GM12878 (cell line): ENCODE results near the gene COPRS. TPM values are rescaled to one million over a fixed set of nuclear protein-coding genes. Genes with fewer than 3 reads are reported as not detected.
"Not testable (repeated sequence)": the region's sequence is repeated elsewhere in the genome, so short reads cannot be mapped to it uniquely, and the experiment has no call there.

Experiments used
- ATAC-seq: fragments of 200-7000 bp; cut with Tn5 transposase; 3 replicates; pipeline ENCODE4 v1.9.1; 2020; ENCODE audit warnings: mild to moderate bottlenecking, moderate library complexity
- BruUV-seq: library from RNA; stranded (reverse); fragments of 400-500 nt; replicated peaks from 2 replicates; lab custom pipeline; 2021; lab: Mats Ljungman, UMichigan
- CTCF ChIA-PET: fragments of 300-600 bp; sonication (Branson Sonifier 250); formaldehyde crosslinking; extraction: SDS; loops from one replicate; lab custom pipeline; 2021; ENCODE audit warnings: inconsistent platforms; lab: Yijun Ruan, JAX
- POLR2A ChIA-PET: fragments of 350-600 bp; formaldehyde crosslinking; extraction: SDS; loops from one replicate; lab custom pipeline; 2021; ENCODE audit warnings: inconsistent platforms; lab: Charles Lee
- RAD21 ChIA-PET: fragments of 300-600 bp; sonication (Branson Sonifier 250); formaldehyde crosslinking; loops from one replicate; lab custom pipeline; 2023; ENCODE audit warnings: antibody characterized with exemption; ENCODE audit not compliant: unreplicated experiment; lab: Charles Lee
- SMC1A ChIA-PET: fragments of 300-600 bp; sonication (Branson Sonifier 250); formaldehyde crosslinking; loops from one replicate; lab custom pipeline; 2023; ENCODE audit not compliant: unreplicated experiment, uncharacterized antibody; lab: Charles Lee
- DNase-seq: peaks from one replicate; pipeline ENCODE4 v3.0.0-alpha.2; 2011; ENCODE audit warnings: low read depth, low spot score
- FAIRE-seq: peaks from 3 replicates; lab custom pipeline; 2011; peaks lifted over from hg19 to GRCh38; lab: Jason Lieb, UNC
- H2AFZ ChIP-seq: 2 replicates; pipeline ENCODE4 v1.6.0; 2011; ENCODE audit warnings: low read depth, low read length, control low read depth; ENCODE audit not compliant: control insufficient read depth
- H3K27ac ChIP-seq: 2 replicates; pipeline ENCODE4 v1.5.1; 2011; ENCODE audit warnings: control low read depth; ENCODE audit not compliant: control insufficient read depth, insufficient read depth
- H3K27me3 ChIP-seq, 2 experiments: replicated peaks in 1 of 2; 2 replicates each; pipeline versions ENCODE4 v1.6.0 to v1.6.1; 2011; ENCODE audit warnings: low read length in 1 of 2; ENCODE audit not compliant: control insufficient read depth in 2 of 2, insufficient read depth in 2 of 2
- H3K36me3 ChIP-seq, 2 experiments: 2 replicates each; pipeline ENCODE4 v1.5.1; 2011; ENCODE audit warnings: low read length in 1 of 2; ENCODE audit not compliant: control insufficient read depth in 2 of 2, insufficient read depth in 2 of 2
- H3K4me1 ChIP-seq: 2 replicates; pipeline ENCODE4 v1.6.1; 2011; ENCODE audit warnings: mild to moderate bottlenecking, low read length, moderate library complexity, mixed read lengths; ENCODE audit not compliant: control insufficient read depth, insufficient read depth
- H3K4me2 ChIP-seq: 2 replicates; pipeline ENCODE4 v1.6.0; 2011; ENCODE audit warnings: control low read depth; ENCODE audit not compliant: control insufficient read depth, insufficient read depth
- H3K4me3 ChIP-seq: fragments of 200-600 bp; sonication (generic); 2 replicates; pipeline ENCODE4 v1.5.1; 2016
- H3K79me2 ChIP-seq: 2 replicates; pipeline ENCODE4 v1.6.0; 2011; ENCODE audit warnings: low read length; ENCODE audit not compliant: control insufficient read depth, insufficient read depth
- H3K9ac ChIP-seq: 2 replicates; pipeline ENCODE4 v1.8.0; 2011; ENCODE audit warnings: low read length, control low read depth, mixed read lengths; ENCODE audit not compliant: control insufficient read depth, insufficient read depth
- H3K9me3 ChIP-seq: replicated peaks from 3 replicates; pipeline ENCODE4 v1.5.1; 2011; ENCODE audit warnings: mild to moderate bottlenecking, low read length; ENCODE audit not compliant: control insufficient read depth, insufficient read depth
- H4K20me1 ChIP-seq: 2 replicates; pipeline ENCODE4 v1.6.0; 2011; ENCODE audit not compliant: control insufficient read depth, insufficient read depth
- BMI1 ChIP-seq: fragments of 450-650 bp; IDR thresholded peaks from 2 replicates; pipeline ENCODE4 v1.6.1; 2016; ENCODE audit warnings: mild to moderate bottlenecking, moderate library complexity, borderline replicate concordance
- GATAD2B ChIP-seq: fragments of 450-650 bp; conservative IDR thresholded peaks from 2 replicates; pipeline ENCODE4 v1.6.1; 2017; ENCODE audit warnings: low read depth, mild to moderate bottlenecking, moderate library complexity
- HDAC2 ChIP-seq: fragments of 200-600 bp; sonication (generic); IDR thresholded peaks from 2 replicates; pipeline ENCODE4 v1.6.1; 2017
- POLR2AphosphoS2 ChIP-seq: IDR thresholded peaks from 2 replicates; pipeline ENCODE4 v1.6.1; 2011; ENCODE audit warnings: low read depth, mild to moderate bottlenecking, low read length, improper control_type of control experiment, moderate library complexity
- SMC3 ChIP-seq: IDR thresholded peaks from 2 replicates; pipeline ENCODE4 v1.6.1; 2011; ENCODE audit warnings: low read length, improper control_type of control experiment, borderline replicate concordance
- SP1 ChIP-seq: IDR thresholded peaks from one replicate; pipeline ENCODE4 v1.6.1; 2011; ENCODE audit warnings: low read depth, low read length
- ZNF217 ChIP-seq: fragments of 450-650 bp; IDR thresholded peaks from 2 replicates; pipeline ENCODE4 v1.6.1; 2017; ENCODE audit warnings: antibody characterized with exemption, mild to moderate bottlenecking
- WGBS: methylation state at CpG from one replicate; pipeline ENCODE4 v1.1.6; 2016; ENCODE audit warnings: low lambda C conversion rate; ENCODE audit not compliant: insufficient replicate concordance, insufficient coverage; ENCODE audit errors: missing lambda C conversion rate; 5-methylcytosine and 5-hydroxymethylcytosine counted together
- in situ Hi-C: fragments of 300-500 bp; cut with MboI; formaldehyde crosslinking; loops from 9 replicates; pipeline ENCODE4 v1.14.3; 2018; ENCODE audit warnings: mixed read lengths
- intact Hi-C: fragments of 100-400 bp; cut with micrococcal nuclease; formaldehyde crosslinking; loops from one replicate; pipeline ENCODE4 v1.14.2; 2022; ENCODE audit not compliant: unreplicated experiment
- polyA plus RNA-seq, 11 experiments: library from polyadenylated mRNA; depleted of rRNA in 4 of 11; unstranded in 6 of 11; stranded (reverse) in 5 of 11; fragments of >200 nt; fragmentation: Nextera tagmentation in 4 of 11; fragmentation: Illumina TruSeq in 1 of 11; extraction: Ambion mirVana in 4 of 11; extraction: Trizol in 1 of 11; gene quantifications; 1 replicate in 1 of 11; 2 replicates in 10 of 11; pipeline versions ENCODE4 v1.2.1 to v1.2.3, GENCODE V29; 2011 to 2016; ENCODE audit warnings: inconsistent platforms in 2 of 11, missing spikeins in 2 of 11, low read depth in 1 of 11
- total RNA-seq, 4 experiments: library from RNA; depleted of rRNA in 3 of 4; stranded (reverse); fragments of >200 nt in 3 of 4; fragmentation: Illumina TruSeq in 1 of 4; extraction: Trizol in 1 of 4; gene quantifications; 2 replicates each; pipeline versions ENCODE4 v1.2.1 to v1.2.3, GENCODE V29; 2013 to 2021
- TF ChIP-seq, protein P1 (sequence below): IDR thresholded peaks from 2 replicates; pipeline ENCODE4 v1.6.1; 2011; ENCODE audit warnings: mild to moderate bottlenecking, low read depth, low read length, moderate library complexity; ENCODE audit not compliant: insufficient replicate concordance

The COPRS gene
- total and polyA plus RNA-seq, 10 of the 15 experiments (the other 5 are each of a cell fraction or from before 2014, with no cell fraction given) = 6.3 to 41.9 (median 31.4) TPM

DNA sequence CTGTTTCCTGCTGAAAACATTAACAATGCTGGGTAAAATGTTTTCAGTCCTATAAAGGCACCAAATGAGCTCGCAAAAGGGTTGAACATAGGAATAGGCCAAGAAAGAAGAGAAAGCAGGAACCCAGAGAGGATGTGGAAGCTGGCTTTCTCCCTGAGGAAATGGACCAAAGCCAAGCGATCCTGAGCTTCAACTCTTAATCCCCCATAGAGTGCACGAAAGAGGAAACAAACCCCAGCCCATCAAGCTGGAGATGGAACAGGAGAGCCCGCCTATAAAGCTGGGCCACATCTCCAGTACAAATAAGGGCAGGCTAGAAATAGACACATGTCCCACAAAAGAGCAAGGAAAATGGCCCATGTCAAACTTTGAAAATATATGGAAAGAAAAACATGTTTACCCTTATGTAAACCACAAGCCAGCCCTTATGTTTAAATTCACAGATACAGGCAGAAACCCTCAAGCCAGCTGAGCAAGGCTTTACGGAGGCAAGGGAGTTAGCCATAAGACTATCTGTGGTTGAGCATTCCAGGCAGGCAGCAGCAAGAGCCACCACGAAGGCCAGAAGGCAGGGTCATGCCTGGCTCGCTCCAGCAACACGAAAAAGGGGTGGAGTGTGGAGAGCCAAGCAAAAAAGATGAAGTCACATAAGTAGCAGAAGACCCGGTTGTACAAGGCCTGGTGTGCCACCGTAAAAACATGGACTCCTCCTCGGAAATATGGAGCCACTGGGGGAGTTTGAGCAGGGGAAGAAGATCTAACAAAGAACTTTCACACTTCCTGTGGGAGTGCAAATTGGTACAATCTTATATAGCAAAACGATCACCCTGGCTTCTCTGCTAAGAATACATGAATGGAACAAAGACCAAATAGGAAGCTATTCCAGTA lies 27.8 kb downstream of the COPRS start (continued):
- TF ChIP-seq GATAD2B = no peak
- no peak for TF ChIP-seq ZNF217
- TF ChIP-seq BMI1 = no peak
- TF ChIP-seq SMC3 = no peak
- TF ChIP-seq, protein P1, sequence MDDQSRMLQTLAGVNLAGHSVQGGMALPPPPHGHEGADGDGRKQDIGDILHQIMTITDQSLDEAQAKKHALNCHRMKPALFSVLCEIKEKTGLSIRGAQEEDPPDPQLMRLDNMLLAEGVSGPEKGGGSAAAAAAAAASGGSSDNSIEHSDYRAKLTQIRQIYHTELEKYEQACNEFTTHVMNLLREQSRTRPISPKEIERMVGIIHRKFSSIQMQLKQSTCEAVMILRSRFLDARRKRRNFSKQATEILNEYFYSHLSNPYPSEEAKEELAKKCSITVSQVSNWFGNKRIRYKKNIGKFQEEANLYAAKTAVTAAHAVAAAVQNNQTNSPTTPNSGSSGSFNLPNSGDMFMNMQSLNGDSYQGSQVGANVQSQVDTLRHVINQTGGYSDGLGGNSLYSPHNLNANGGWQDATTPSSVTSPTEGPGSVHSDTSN = no peak
- no peak for TF ChIP-seq POLR2AphosphoS2
- TF ChIP-seq HDAC2 = no peak
- TF ChIP-seq, all 136 proteins: peak for 0

DNA sequence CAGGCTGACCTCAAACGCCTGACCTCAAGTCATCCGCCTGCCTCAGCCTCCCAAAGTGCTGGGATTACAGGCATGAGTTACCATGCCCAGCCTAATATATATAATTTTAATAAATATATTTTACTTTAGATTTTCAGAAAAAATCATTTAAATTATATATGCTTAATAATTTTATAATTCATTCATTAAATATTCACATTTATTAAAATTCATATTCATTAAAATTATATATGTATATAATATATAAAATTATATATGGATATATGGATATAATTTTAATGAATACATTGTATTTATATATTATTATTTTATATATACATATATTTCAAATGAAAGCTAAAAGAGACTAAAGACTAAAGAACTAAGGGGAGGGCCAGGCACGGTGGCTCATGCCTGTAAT lies 29.4 kb downstream of the COPRS start:
- no TSS peak for BruUV-seq
- no peaks in the 10 kb centered on the region for H3K27me3 ChIP-seq
- in situ Hi-C loops = no loop called here
- no peaks in the 10 kb centered on the region for H3K79me2 ChIP-seq
- H3K4me3 ChIP-seq = no peak overlapping the region
- intact Hi-C loops = no loop called here
- H2AFZ ChIP-seq = no peak overlapping the region
- H3K9me3 ChIP-seq = no peaks in the 10 kb centered on the region
- DNase-seq = no peak
- no peak for FAIRE-seq
- RAD21 ChIA-PET = no interaction called here
- POLR2A ChIA-PET = interaction anchor here (0.5 kb wide), 1 partner anchor 65 kb away, joined by 5 read pairs; no protein-coding TSS in a partner anchor
- no peak overlapping the region for H3K9ac ChIP-seq
- no peaks in the 10 kb centered on the region for H4K20me1 ChIP-seq
- peaks cover 4% of the 10 kb centered on the region for H3K4me1 ChIP-seq
- H3K27ac ChIP-seq = no peak overlapping the region
- no peak overlapping the region for H3K4me2 ChIP-seq
- H3K36me3 ChIP-seq = no peaks in the 10 kb centered on the region
- SMC1A ChIA-PET = no interaction called here
- CTCF ChIA-PET = interaction anchor here (1.1 kb wide), 1 partner anchor 13 kb away, joined by 3 read pairs; no protein-coding TSS in a partner anchor
- 13% methylated on average over 3 of the region's 3 CpGs for WGBS
- ATAC-seq = no peak
- no peak for TF ChIP-seq SP1

DNA sequence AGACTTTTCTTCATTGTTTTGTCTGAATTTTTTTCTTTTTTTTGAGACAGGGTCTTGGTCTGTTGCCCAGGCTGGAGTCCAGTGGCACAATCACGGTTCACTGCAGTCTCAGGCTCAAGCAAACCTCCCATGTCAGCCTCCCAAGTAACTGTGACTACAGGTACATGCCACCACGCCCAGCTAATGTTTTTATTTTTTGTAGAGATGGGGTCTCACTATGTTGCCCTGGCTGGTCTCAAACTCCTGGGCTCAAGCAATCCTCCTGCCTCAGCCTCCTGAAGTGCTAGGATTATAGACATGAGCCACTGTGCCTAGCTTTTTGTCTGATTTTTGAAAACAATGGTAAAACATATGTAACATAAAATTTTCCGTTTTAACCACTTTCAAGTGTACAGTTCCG lies 30.1 kb downstream of the COPRS start:
- RAD21 ChIA-PET, H3K27ac ChIP-seq, FAIRE-seq, BruUV-seq, H3K9ac ChIP-seq, DNase-seq, H3K79me2 ChIP-seq, intact Hi-C loops, H3K4me3 ChIP-seq, in situ Hi-C loops, H3K27me3 ChIP-seq, H3K9me3 ChIP-seq, H4K20me1 ChIP-seq, H3K4me2 ChIP-seq, H3K36me3 ChIP-seq, ATAC-seq, H3K4me1 ChIP-seq, H2AFZ ChIP-seq: not testable (repeated sequence)
- POLR2A ChIA-PET = interaction anchor here (0.5 kb wide), 1 partner anchor 65 kb away, joined by 5 read pairs; no protein-coding TSS in a partner anchor
- WGBS = 34% methylated on average over 4 of the region's 4 CpGs
- CTCF ChIA-PET = interaction anchor here (1.1 kb wide), 1 partner anchor 14 kb away, joined by 3 read pairs; no protein-coding TSS in a partner anchor
- SMC1A ChIA-PET = interaction anchor here (0.6 kb wide), 1 partner anchor 27 kb away, joined by 3 read pairs; no protein-coding TSS in a partner anchor
